Measurements from ENCODE around the gene PDGFB.

The PDGFB gene

GRCh38 chr22:39224550-39224949, 20.2 kb downstream of the PDGFB start:
- H3K9ac ChIP-seq (ENCODE audit: low read length): no peak overlapping the region
- no peaks in the 10 kb centered on the region for H3K9me3 ChIP-seq (ENCODE audit: low read length)
- no peak overlapping the region for H3K4me2 ChIP-seq (ENCODE audit: low read length)
- H3K4me3 ChIP-seq (ENCODE audit: low read depth, low read length, poor library complexity, severe bottlenecking): no peak overlapping the region
- TF ChIP-seq CTCF (IDR thresholded peaks at IDR 0.05; ENCODE audit: low read length): no peak
- no peak for TF ChIP-seq EZH2 (IDR thresholded peaks at IDR 0.05; ENCODE audit: borderline replicate concordance, low read length)
- no peaks in the 10 kb centered on the region for H3K79me2 ChIP-seq (ENCODE audit: insufficient read depth, low read length)
- no peaks in the 10 kb centered on the region for H3K4me1 ChIP-seq (ENCODE audit: insufficient read depth, low read length, severe bottlenecking)
- H3F3A ChIP-seq (ENCODE audit: insufficient read depth, low read length): no peaks in the 10 kb centered on the region
- no peaks in the 10 kb centered on the region for H3K36me3 ChIP-seq (ENCODE audit: insufficient read depth, low read length)
- no peaks in the 10 kb centered on the region for H3K9me2 ChIP-seq (ENCODE audit: low read depth, low read length)
- H3K27me3 ChIP-seq (ENCODE audit: insufficient read depth, low read length): peaks cover 7% of the 10 kb centered on the region
- no peak overlapping the region for H2AFZ ChIP-seq (ENCODE audit: low read length)
- no peaks in the 10 kb centered on the region for H4K20me1 ChIP-seq (ENCODE audit: insufficient read depth, low read length)
- H3K27ac ChIP-seq (ENCODE audit: low read depth, low read length, poor library complexity, severe bottlenecking): no peak overlapping the region

GRCh38 chr22:39223091-39223710, 21.6 kb downstream of the PDGFB start:
- Histone ChIP-seq H3F3A (ENCODE audit: insufficient read depth, low read length) (no peaks in the 10 kb centered on the region), H3K36me3 (ENCODE audit: insufficient read depth, low read length) (no peaks in the 10 kb centered on the region), H4K20me1 (ENCODE audit: insufficient read depth, low read length) (no peaks in the 10 kb centered on the region), H3K9me2 (ENCODE audit: low read depth, low read length) (no peaks in the 10 kb centered on the region), H3K4me2 (ENCODE audit: low read length) (no peak overlapping the region), H2AFZ (ENCODE audit: low read length) (no peak overlapping the region), H3K4me3 (ENCODE audit: low read depth, low read length, poor library complexity, severe bottlenecking) (no peak overlapping the region), H3K27ac (ENCODE audit: low read depth, low read length, poor library complexity, severe bottlenecking) (no peak overlapping the region), H3K4me1 (ENCODE audit: insufficient read depth, low read length, severe bottlenecking) (no peaks in the 10 kb centered on the region), H3K79me2 (ENCODE audit: insufficient read depth, low read length) (no peaks in the 10 kb centered on the region), H3K27me3 (ENCODE audit: insufficient read depth, low read length) (peaks cover 7% of the 10 kb centered on the region), H3K9me3 (ENCODE audit: low read length) (no peaks in the 10 kb centered on the region), H3K9ac (ENCODE audit: low read length) (no peak overlapping the region)
- TF ChIP-seq CTCF (IDR thresholded peaks at IDR 0.05; ENCODE audit: low read length) (no peak), EZH2 (IDR thresholded peaks at IDR 0.05; ENCODE audit: borderline replicate concordance, low read length) (no peak)

GRCh38 chr22:39221999-39222686, 22.6 kb downstream of the PDGFB start:
- Histone ChIP-seq H3F3A (ENCODE audit: insufficient read depth, low read length) (no peaks in the 10 kb centered on the region), H2AFZ (ENCODE audit: low read length) (no peak overlapping the region), H3K9me3 (ENCODE audit: low read length) (no peaks in the 10 kb centered on the region), H3K79me2 (ENCODE audit: insufficient read depth, low read length) (no peaks in the 10 kb centered on the region), H4K20me1 (ENCODE audit: insufficient read depth, low read length) (no peaks in the 10 kb centered on the region), H3K9me2 (ENCODE audit: low read depth, low read length) (no peaks in the 10 kb centered on the region), H3K27me3 (ENCODE audit: insufficient read depth, low read length) (peaks cover 7% of the 10 kb centered on the region), H3K36me3 (ENCODE audit: insufficient read depth, low read length) (no peaks in the 10 kb centered on the region), H3K27ac (ENCODE audit: low read depth, low read length, poor library complexity, severe bottlenecking) (no peak overlapping the region), H3K9ac (ENCODE audit: low read length) (no peak overlapping the region), H3K4me1 (ENCODE audit: insufficient read depth, low read length, severe bottlenecking) (no peaks in the 10 kb centered on the region), H3K4me2 (ENCODE audit: low read length) (no peak overlapping the region), H3K4me3 (ENCODE audit: low read depth, low read length, poor library complexity, severe bottlenecking) (no peak overlapping the region)
- no peak for TF ChIP-seq EZH2 (IDR thresholded peaks at IDR 0.05; ENCODE audit: borderline replicate concordance, low read length)
